H9 (cell line): Measurements from ENCODE around the gene CDC25B. TPM values are rescaled to one million over a fixed set of nuclear protein-coding genes. Genes with fewer than 3 reads are reported as not detected.

Source experiments
- DNase-seq: peaks from one replicate; pipeline ENCODE4 v3.0.0-alpha.2; 2017
- H2AFZ ChIP-seq: one replicate; pipeline ENCODE4 v1.6.1; 2013; ENCODE audit warnings: mild to moderate bottlenecking, low read length, control low read depth, moderate library complexity
- H2AK5ac ChIP-seq: 2 replicates; pipeline ENCODE4 v1.6.1; 2013; ENCODE audit warnings: low read length, control low read depth, mixed read lengths; ENCODE audit not compliant: insufficient read length
- H2BK120ac ChIP-seq: one replicate; pipeline ENCODE4 v1.6.1; 2013; ENCODE audit warnings: low read depth, mild to moderate bottlenecking, low read length, control low read depth, inconsistent platforms; ENCODE audit not compliant: poor library complexity, severe bottlenecking
- H2BK12ac ChIP-seq: 2 replicates; pipeline ENCODE4 v1.6.1; 2013; ENCODE audit warnings: low read length, control low read depth, mixed read lengths, low read depth; ENCODE audit not compliant: insufficient read length
- H2BK15ac ChIP-seq: 2 replicates; pipeline ENCODE4 v1.6.1; 2013; ENCODE audit warnings: low read depth, low read length, control low read depth
- H2BK20ac ChIP-seq: one replicate; pipeline ENCODE4 v1.6.1; 2013; ENCODE audit warnings: low read depth, mild to moderate bottlenecking, low read length, control low read depth, inconsistent platforms; ENCODE audit not compliant: poor library complexity, severe bottlenecking
- H2BK5ac ChIP-seq: 2 replicates; pipeline ENCODE4 v1.6.1; 2013; ENCODE audit warnings: low read length, control low read depth, mixed read lengths; ENCODE audit not compliant: insufficient read length
- H3K14ac ChIP-seq: 2 replicates; pipeline ENCODE4 v1.6.1; 2013; ENCODE audit warnings: low read length, control low read depth; ENCODE audit not compliant: insufficient read depth
- H3K18ac ChIP-seq: 2 replicates; pipeline ENCODE4 v1.6.1; 2013; ENCODE audit warnings: low read depth, mild to moderate bottlenecking, mixed read lengths, low read length, control low read depth; ENCODE audit not compliant: insufficient read length
- H3K23ac ChIP-seq: 2 replicates; pipeline ENCODE4 v1.6.1; 2013; ENCODE audit warnings: low read length, control low read depth, mixed read lengths, low read depth; ENCODE audit not compliant: insufficient read length
- H3K23me2 ChIP-seq: 2 replicates; pipeline ENCODE4 v1.6.1; 2013; ENCODE audit warnings: low read depth, mild to moderate bottlenecking, mixed read lengths, low read length, control low read depth; ENCODE audit not compliant: insufficient read length, poor library complexity, severe bottlenecking
- H3K27ac ChIP-seq: 2 replicates; pipeline ENCODE4 v1.5.1; 2013; ENCODE audit warnings: low read length, control low read depth, mixed read lengths, low read depth; ENCODE audit not compliant: insufficient read length
- H3K27me3 ChIP-seq: 2 replicates; pipeline ENCODE4 v1.6.1; 2013; ENCODE audit warnings: low read length, control low read depth, inconsistent platforms; ENCODE audit not compliant: insufficient read depth
- H3K4ac ChIP-seq: 2 replicates; pipeline ENCODE4 v1.6.1; 2013; ENCODE audit warnings: low read depth, mild to moderate bottlenecking, control low read depth, inconsistent platforms, low read length, moderate library complexity
- H3K4me1 ChIP-seq: 2 replicates; pipeline ENCODE4 v1.6.1; 2013; ENCODE audit warnings: low read length, control low read depth, inconsistent platforms; ENCODE audit not compliant: insufficient read depth
- H3K4me2 ChIP-seq: 2 replicates; pipeline ENCODE4 v1.6.1; 2013; ENCODE audit warnings: low read length, control low read depth, mixed read lengths; ENCODE audit not compliant: insufficient read length, insufficient read depth
- H3K56ac ChIP-seq: 2 replicates; pipeline ENCODE4 v1.6.1; 2013; ENCODE audit warnings: low read depth, mild to moderate bottlenecking, mixed read lengths, low read length, control low read depth; ENCODE audit not compliant: insufficient read length
- H3K79me1 ChIP-seq: 2 replicates; pipeline ENCODE4 v1.6.1; 2013; ENCODE audit warnings: low read depth, mild to moderate bottlenecking, moderate library complexity, low read length, control low read depth, inconsistent platforms; ENCODE audit not compliant: insufficient read depth, poor library complexity, severe bottlenecking
- H3K79me2 ChIP-seq: 2 replicates; pipeline ENCODE4 v1.6.1; 2013; ENCODE audit warnings: low read length, control low read depth, inconsistent platforms; ENCODE audit not compliant: insufficient read depth
- H3K9ac ChIP-seq: 2 replicates; pipeline ENCODE4 v1.6.1; 2013; ENCODE audit warnings: low read length, control low read depth, mixed read lengths; ENCODE audit not compliant: insufficient read length; ENCODE audit errors: extremely low read depth
- H3K9me3 ChIP-seq: one replicate; pipeline ENCODE4 v1.6.1; 2013; ENCODE audit warnings: low read depth, low read length, inconsistent platforms; ENCODE audit not compliant: control insufficient read depth
- H3T11ph ChIP-seq: one replicate; pipeline ENCODE4 v1.6.1; 2013; ENCODE audit warnings: mild to moderate bottlenecking, low read length, control low read depth, inconsistent platforms
- H4K20me1 ChIP-seq: one replicate; pipeline ENCODE4 v1.6.1; 2013; ENCODE audit not compliant: control insufficient read depth, insufficient read length, insufficient read depth
- H4K5ac ChIP-seq: 2 replicates; pipeline ENCODE4 v1.6.1; 2013; ENCODE audit warnings: low read depth, mild to moderate bottlenecking, mixed read lengths, low read length, control low read depth; ENCODE audit not compliant: insufficient read length
- H4K8ac ChIP-seq: replicated peaks from 2 replicates; pipeline ENCODE4 v1.6.1; 2013; ENCODE audit warnings: low read length, control low read depth, mixed read lengths, low read depth; ENCODE audit not compliant: insufficient read length
- H4K91ac ChIP-seq: 2 replicates; pipeline ENCODE4 v1.6.1; 2013; ENCODE audit warnings: low read depth, mild to moderate bottlenecking, moderate library complexity, mixed read lengths, low read length, control low read depth; ENCODE audit not compliant: insufficient read length
- H3K27ac Mint-ChIP-seq, 3 experiments: 2 replicates in 2 of 3; 3 replicates in 1 of 3; pipeline ENCODE4 v1.8.0; 2020 to 2021; ENCODE audit warnings: mixed read lengths in 3 of 3, mild to moderate bottlenecking in 1 of 3, moderate library complexity in 1 of 3
- H3K27me3 Mint-ChIP-seq: 2 replicates; pipeline ENCODE4 v1.8.0; 2021; ENCODE audit warnings: low read depth, mild to moderate bottlenecking, moderate library complexity, mixed read lengths
- H3K36me3 Mint-ChIP-seq, 3 experiments: 2 replicates in 2 of 3; 3 replicates in 1 of 3; pipeline ENCODE4 v1.8.0; 2020 to 2021; ENCODE audit warnings: low read depth in 3 of 3, mixed read lengths in 3 of 3; ENCODE audit not compliant: insufficient read depth in 1 of 3
- H3K4me1 Mint-ChIP-seq, 2 experiments: 2 replicates each; pipeline ENCODE4 v1.8.0; 2020; ENCODE audit warnings: mixed read lengths in 2 of 2
- H3K4me3 Mint-ChIP-seq, 2 experiments: 2 replicates in 1 of 2; 3 replicates in 1 of 2; pipeline ENCODE4 v1.8.0; 2020 to 2021; ENCODE audit warnings: mild to moderate bottlenecking in 2 of 2, mixed read lengths in 2 of 2, moderate library complexity in 1 of 2
- H3K9me3 Mint-ChIP-seq, 2 experiments: 2 replicates in 1 of 2; 3 replicates in 1 of 2; pipeline ENCODE4 v1.8.0; 2020; ENCODE audit warnings: mild to moderate bottlenecking in 2 of 2, mixed read lengths in 2 of 2, moderate library complexity in 1 of 2
- WGBS: extraction: QIAGEN DNeasy Blood & Tissue Kit; methylation state at CpG from one replicate; pipeline ENCODE4 v1.1.7; 2013; ENCODE audit warnings: missing lambda C conversion rate, low lambda C conversion rate, mixed read lengths; ENCODE audit not compliant: insufficient read length; ENCODE audit errors: extremely low coverage; 5-methylcytosine and 5-hydroxymethylcytosine counted together
- total RNA-seq: library from RNA; stranded (reverse); gene quantifications from 2 replicates; pipeline ENCODE4 v1.2.1, GENCODE V29; 2021
- TF ChIP-seq, protein P1 (sequence below): fragments of 200-600 bp; sonication (generic); conservative IDR thresholded peaks from 3 replicates; pipeline ENCODE4 v1.8.0; 2021; ENCODE audit warnings: antibody characterized with exemption, mild to moderate bottlenecking

The CDC25B gene
- total RNA-seq, 1 experiment from 2014 or later = 24.0 TPM

GRCh38 chr20:3751675-3752385 lies 44.3 kb upstream of the CDC25B start:
- H3K9me3 Mint-ChIP-seq = no peaks in the 10 kb centered on the region
- Histone ChIP-seq H3K18ac (no peak overlapping the region), H2BK5ac (no peak overlapping the region), H3K23me2 (peaks cover 19% of the 10 kb centered on the region), H4K5ac (no peak overlapping the region), H2BK12ac (no peak overlapping the region), H2BK20ac (no peak overlapping the region), H3K4ac (no peak overlapping the region), H2BK120ac (no peak overlapping the region), H3K79me2 (no peaks in the 10 kb centered on the region), H3K14ac (no peak overlapping the region), H4K91ac (no peak overlapping the region), H4K8ac (no peak overlapping the region), H3K4me2 (peak overlapping the region; percentile 50), H3K79me1 (no peaks in the 10 kb centered on the region), H2AFZ (no peak overlapping the region), H3K9me3 (no peaks in the 10 kb centered on the region), H2BK15ac (no peak overlapping the region), H3T11ph (no peak overlapping the region), H3K9ac (no peak overlapping the region), H3K27ac (no peak overlapping the region), H2AK5ac (no peak overlapping the region), H3K56ac (no peak overlapping the region), H3K23ac (no peak overlapping the region), H3K4me1 (peaks cover 2% of the 10 kb centered on the region; the same call in 1 of the 2 replicates), H4K20me1 (no peaks in the 10 kb centered on the region), H3K27me3 (peaks cover 13% of the 10 kb centered on the region)
- peak overlapping the region; percentile 49 to 73 for H3K4me3 Mint-ChIP-seq
- peaks cover 6 to 21% (median 14%) of the 10 kb centered on the region in 3 experiments; a peak in 6 of 7 replicates for H3K36me3 Mint-ChIP-seq
- peaks cover 7 to 14% of the 10 kb centered on the region in 2 experiments; a peak in 3 of 4 replicates for H3K4me1 Mint-ChIP-seq
- peak; percentile 95 for DNase-seq
- no peak overlapping the region for H3K27ac Mint-ChIP-seq
- TF ChIP-seq, protein P1, sequence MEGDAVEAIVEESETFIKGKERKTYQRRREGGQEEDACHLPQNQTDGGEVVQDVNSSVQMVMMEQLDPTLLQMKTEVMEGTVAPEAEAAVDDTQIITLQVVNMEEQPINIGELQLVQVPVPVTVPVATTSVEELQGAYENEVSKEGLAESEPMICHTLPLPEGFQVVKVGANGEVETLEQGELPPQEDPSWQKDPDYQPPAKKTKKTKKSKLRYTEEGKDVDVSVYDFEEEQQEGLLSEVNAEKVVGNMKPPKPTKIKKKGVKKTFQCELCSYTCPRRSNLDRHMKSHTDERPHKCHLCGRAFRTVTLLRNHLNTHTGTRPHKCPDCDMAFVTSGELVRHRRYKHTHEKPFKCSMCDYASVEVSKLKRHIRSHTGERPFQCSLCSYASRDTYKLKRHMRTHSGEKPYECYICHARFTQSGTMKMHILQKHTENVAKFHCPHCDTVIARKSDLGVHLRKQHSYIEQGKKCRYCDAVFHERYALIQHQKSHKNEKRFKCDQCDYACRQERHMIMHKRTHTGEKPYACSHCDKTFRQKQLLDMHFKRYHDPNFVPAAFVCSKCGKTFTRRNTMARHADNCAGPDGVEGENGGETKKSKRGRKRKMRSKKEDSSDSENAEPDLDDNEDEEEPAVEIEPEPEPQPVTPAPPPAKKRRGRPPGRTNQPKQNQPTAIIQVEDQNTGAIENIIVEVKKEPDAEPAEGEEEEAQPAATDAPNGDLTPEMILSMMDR = no peak
- no CpG with 5 or more reads among the region's 95 CpGs for WGBS
- peaks cover 47% of the 10 kb centered on the region for H3K27me3 Mint-ChIP-seq
